ENCODE measurements around the gene YARS1. TPM values are rescaled to one million over a fixed set of nuclear protein-coding genes. Genes with fewer than 3 reads are reported as not detected.

The YARS1 gene
- total RNA-seq, 1 donor from 2014 or later, result 45.4 TPM

DNA sequence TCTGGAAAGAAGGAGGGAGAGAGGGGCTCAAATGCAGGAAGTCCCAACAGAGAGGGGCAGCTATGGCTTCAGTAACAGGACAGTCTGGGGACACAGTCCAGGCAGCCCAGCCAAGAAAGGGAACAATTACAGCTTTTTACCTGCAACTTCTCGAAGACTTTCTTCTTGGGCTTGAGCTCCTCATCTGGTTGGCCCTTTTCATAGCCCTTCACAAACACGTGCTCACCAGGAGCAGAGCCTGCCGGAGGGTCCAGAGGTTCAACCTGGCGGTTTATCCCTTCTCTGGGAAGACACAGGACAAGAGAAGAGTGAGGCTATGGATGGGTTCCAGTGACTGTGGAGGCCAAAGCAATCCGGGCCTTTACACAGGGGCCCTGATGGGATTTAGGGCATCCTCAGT lies 37.9 kb downstream of the YARS1 start:
- DNase-seq, result no peak

DNA sequence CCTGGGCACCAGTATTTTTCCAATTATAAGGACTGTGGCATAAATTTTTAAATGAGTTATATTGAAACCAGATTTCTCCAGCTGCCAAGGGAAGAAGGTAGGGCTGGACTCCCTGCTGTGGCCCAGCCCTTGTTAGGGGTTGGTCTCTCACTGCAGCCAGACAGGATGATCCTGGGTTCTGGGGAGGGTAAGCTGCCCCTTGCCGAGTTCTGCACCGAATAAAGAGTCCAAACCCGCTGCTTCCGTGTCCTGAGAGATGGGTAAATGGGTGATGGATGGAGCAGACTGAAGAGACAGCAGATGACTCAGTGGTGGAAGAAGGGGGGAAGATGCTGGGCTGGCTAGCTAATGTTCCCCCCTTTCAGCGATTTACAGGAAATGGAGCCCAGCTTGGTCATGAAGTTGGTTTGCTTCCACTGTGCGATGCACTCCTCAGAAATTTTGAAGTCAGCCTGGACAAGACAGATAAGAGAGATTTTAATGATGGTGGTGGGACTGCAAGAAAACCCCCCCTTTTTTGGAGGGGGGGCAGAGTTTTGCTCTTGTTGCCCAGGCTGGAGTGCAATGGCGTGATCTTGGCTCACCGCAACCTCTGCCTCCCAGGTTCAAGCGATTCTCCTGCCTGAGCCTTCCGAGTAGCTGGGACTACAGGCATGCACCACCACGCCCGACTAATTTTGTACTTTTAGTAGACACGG lies 41.4 kb downstream of the YARS1 start:
- no peak for DNase-seq

DNA sequence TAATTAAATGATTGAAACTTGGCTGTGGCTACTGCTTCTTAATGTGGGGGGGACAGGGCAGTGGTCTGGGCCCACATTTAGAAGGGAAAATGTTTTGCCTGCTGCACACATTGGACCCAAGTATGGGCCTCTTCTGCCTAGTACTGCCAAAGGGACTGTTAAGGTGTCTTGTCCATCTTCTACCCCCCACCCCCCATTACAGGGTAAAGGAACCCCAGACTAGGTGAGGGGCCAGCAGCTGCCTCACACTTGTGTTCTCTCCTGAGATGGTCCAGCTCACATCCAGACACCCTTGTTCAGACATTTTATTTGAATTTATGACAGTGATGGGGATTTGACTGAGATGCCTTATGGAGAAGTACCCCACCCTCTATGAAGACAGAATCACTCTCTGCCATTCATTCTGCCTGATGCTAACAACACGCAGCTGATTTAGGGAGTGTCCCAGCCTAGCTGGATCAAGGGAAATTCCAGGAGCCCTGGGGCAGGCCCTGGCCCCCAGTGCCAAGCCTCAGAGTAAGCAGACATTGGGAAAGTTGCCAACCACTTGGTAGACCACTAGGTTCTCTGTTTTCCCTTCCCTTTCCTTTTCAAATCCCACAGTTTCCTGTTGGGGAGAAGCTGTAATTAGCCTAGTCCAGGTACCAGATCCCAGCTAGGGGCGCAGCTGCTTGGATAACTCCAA lies 42.1 kb downstream of the YARS1 start:
- peak; percentile 43 for DNase-seq

DNA sequence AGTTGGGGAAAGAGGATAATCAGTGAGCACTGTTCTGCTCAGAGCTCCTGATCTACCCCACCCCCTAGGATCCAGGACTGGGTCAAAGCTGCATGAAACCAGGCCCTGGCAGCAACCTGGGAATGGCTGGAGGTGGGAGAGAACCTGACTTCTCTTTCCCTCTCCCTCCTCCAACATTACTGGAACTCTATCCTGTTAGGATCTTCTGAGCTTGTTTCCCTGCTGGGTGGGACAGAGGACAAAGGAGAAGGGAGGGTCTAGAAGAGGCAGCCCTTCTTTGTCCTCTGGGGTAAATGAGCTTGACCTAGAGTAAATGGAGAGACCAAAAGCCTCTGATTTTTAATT lies 42.7 kb downstream of the YARS1 start:
- DNase-seq, result no peak

DNA sequence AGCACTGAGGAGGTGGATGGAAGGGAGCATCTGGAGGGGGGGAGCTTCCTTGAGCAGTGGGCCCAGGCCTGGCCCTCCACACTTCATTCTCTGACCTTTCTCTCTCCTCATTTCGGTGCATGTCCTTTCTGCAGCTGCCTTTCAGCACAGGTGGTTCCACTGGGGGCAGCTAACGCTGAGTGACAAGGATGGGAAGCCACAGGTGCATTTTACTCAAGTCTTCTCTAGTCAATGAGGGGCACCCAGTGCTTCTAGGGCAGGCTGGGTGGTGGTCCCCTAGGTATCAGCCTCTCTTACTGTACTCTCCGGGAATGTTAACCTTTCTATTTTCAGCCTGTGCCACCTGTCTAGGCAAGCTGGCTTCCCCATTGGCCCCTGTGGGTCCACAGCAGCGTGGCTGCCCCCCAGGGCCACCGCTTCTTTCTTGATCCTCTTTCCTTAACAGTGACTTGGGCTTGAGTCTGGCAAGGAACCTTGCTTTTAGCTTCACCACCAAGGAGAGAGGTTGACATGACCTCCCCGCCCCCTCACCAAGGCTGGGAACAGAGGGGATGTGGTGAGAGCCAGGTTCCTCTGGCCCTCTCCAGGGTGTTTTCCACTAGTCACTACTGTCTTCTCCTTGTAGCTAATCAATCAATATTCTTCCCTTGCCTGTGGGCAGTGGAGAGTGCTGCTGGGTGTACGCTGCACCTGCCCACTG lies 43.2 kb downstream of the YARS1 start:
- DNase-seq, result no peak

DNA sequence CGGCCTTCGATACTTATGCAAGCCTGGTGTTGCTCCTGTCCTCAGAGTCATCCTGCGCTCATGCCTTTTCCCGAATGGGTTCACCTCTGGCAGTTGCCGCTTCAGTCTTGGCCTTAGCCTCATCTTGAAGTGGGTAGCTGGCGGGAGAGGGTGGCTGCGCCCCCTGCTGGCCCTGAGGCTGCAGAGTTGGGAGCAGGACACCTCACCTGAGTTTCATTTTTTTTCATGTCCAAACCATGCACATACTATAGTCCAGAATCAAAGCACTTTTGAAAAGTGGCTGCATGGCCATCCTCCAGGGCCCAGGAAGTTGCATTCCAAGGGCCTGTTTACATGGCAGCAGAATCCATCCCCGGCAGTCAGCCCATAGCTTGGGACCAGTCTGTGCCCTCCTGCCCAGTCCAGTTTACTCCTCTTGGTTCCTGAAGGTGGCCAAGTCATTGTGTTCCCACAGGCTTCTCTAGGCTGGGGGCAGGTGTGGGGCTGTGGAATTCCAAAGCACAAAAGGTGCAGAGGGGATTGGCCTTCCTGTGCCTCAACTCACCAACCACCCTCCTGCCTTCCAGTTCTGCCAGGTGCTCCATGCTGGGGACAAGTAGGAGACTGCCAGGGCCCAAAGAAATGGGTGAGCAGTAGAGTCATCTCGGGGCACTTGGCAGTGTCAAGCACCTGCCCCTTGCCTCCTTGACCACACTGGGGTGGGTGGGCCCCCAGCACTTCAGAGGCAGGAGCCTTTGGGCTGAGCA lies 44.0 kb downstream of the YARS1 start:
- DNase-seq, result peak; percentile 38

DNA sequence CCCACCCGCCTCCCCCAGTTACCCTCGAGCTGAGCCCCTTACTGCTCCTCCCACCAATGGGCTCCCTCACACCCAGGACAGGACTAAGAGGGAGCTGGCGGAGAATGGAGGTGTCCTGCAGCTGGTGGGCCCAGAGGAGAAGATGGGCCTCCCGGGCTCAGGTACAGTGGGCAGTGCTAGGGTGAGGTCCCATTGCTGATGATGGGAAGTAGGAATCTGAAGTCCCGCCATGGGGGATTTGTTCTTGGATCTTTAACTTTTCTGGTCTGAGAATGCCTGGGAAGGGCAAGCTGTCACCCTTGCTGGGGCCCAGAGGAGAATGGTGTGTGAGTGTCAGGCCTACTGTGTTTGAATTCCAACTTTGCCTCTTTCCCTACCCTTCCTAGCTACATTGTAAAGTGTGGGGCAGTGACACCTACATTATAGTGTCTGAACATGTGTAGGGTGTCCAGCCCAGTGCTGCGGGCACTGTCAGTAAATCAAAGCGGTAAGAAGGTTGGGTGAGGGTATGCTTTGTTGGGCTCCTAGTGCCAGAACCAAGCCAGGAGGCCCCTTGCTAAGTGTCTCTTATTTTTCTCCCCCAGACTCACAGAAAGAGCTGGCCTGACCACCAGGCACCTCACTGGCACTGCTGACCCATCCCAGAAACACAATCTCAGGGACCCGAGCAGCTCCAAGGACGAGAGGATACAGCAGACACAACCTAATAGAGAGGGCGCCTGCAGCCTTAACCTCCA lies 44.7 kb downstream of the YARS1 start:
- DNase-seq, result no peak

DNA sequence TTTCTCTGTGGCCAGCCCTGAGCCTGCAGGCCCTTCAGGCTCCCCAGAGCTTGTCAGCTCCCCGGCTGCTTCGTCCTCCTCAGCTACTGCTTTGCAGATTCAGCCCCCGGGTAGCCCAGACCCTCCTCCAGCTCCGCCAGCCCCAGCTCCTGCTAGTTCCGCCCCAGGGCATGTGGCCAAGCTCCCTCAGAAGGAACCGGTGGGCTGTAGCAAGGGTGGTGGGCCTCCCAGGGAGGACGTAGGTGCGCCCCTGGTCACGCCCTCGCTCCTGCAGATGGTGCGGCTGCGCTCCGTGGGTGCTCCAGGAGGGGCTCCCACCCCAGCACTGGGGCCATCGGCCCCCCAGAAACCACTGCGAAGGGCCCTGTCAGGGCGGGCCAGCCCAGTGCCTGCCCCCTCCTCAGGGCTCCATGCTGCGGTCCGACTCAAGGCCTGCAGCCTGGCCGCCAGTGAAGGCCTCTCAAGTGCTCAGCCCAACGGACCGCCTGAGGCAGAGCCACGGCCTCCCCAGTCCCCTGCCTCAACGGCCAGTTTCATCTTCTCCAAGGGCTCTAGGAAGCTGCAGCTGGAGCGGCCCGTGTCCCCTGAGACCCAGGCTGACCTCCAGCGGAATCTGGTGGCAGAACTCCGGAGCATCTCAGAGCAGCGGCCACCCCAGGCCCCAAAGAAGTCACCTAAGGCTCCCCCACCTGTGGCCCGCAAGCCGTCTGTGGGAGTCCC lies 45.4 kb downstream of the YARS1 start:
- DNase-seq, result no peak

DNA sequence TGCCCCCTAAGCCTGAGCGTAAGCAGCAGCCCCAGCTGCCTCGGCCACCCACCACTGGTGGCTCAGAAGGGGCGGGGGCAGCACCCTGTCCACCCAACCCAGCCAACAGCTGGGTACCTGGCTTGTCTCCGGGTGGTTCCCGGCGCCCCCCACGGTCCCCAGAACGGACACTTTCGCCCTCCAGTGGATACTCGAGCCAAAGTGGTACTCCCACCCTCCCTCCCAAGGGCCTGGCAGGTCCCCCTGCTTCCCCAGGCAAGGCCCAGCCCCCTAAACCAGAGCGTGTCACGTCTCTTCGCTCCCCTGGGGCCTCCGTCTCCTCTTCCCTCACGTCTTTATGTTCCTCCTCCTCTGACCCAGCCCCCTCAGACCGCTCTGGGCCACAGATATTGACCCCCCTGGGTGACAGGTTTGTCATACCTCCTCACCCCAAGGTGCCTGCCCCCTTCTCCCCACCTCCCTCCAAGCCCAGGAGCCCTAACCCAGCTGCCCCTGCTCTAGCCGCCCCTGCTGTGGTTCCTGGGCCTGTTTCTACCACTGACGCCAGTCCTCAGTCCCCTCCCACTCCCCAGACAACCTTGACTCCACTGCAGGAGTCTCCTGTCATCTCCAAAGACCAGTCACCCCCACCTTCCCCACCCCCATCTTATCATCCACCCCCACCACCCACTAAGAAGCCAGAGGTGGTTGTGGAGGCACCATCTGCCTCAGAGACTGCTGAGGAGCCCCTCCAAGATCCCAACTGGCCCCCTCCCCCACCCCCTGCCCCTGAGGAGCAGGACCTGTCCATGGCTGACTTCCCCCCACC lies 46.2 kb downstream of the YARS1 start:
- no peak for DNase-seq

DNA sequence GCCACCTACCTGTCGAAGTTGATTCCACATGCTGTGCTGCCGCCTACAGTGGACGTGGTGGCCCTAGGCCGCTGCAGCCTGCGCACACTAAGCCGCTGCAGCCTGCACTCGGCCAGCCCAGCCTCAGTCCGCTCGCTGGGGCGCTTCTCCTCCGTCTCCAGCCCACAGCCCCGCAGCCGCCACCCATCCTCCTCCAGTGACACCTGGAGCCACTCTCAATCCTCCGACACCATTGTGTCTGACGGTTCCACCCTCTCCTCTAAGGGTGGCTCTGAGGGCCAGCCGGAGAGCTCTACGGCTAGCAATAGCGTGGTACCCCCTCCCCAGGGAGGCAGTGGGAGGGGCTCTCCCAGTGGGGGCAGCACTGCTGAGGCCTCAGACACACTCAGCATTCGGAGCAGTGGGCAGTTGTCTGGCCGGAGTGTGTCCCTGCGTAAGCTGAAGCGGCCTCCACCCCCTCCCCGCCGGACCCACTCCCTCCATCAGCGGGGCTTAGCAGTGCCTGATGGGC lies 46.9 kb downstream of the YARS1 start:
- DNase-seq, result no peak

DNA sequence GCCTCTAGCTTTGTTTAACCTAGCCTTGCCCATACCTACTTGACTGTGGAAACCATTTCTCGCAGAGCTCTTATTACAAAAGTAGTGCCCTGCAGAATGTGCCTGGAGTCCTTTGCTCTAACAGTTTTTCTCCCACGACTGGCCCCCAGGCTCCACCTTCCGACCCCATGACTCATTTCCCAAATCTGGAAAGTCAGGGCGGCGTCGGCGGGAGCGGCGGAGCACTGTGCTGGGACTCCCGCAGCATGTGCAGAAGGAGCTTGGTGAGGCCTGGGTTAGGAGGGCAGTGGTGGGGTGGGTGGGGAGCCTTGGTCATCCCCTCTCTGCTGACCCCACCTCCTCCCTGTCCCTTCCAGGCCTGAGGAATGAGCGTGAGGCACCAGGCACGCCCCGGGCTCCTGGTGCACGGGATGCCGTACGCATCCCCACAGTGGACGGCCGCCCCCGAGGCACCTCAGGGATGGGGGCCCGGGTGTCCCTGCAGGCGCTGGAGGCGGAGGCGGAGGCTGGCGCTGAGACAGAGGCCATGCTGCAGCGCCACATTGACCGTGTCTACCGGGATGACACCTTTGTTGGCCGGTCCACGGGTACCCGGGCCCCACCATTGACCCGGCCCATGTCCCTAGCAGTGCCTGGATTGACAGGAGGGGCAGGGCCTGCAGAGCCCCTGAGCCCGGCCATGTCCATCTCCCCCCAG lies 47.5 kb downstream of the YARS1 start:
- DNase-seq, result no peak

DNA sequence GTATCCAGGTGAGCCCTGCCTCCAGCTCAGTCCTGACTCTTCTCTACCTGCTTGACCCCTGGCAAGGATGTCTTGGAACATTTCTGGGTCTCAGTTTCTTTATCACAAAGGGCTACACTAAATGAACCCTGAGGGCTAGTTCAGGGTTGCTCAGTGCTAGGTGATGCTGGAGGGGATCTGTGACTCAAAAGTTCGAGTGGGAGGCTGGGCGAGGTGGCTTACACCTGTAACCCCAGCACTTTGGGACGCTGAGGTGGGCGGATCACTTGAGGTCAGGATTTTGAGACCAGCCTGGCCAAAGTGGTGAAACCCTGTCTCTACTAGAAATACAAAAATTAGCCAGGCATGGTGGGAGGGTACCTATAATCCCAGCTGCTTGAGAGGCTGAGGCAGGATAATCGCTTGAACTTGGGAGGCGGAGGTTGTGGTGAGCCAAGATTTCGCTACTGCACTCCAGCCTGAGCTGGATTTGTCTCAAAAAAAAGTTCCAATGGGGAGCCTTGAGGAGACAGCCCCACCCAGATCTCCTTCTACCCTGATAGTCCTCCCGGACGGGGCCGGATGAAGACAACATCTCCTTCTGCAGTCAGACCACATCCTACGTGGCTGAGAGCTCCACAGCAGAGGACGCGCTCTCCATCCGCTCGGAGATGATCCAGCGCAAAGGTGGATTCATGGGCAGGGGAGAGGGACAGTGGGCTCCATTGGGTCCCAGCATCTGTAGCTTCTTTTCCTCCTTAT lies 48.9 kb downstream of the YARS1 start:
- DNase-seq, result no peak

DNA sequence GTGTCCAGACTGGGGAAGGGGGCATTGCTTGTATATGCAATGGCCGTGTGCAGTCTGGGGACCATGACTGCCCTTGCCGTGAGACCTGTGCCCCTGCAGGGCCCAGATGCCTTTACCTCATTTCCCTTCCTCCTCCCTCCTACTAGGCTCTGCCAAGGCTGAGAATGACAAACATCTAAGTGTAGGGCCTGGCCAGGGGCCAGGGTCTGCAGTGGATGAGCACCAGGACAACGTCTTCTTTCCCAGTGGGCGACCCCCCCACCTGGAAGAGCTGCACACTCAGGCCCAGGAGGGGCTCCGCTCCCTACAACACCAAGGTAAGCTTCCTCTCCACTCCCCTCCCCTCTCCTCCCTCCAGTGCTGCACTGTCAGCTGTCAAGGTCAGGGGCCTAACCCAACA lies 49.5 kb downstream of the YARS1 start:
- no peak for DNase-seq

DNA sequence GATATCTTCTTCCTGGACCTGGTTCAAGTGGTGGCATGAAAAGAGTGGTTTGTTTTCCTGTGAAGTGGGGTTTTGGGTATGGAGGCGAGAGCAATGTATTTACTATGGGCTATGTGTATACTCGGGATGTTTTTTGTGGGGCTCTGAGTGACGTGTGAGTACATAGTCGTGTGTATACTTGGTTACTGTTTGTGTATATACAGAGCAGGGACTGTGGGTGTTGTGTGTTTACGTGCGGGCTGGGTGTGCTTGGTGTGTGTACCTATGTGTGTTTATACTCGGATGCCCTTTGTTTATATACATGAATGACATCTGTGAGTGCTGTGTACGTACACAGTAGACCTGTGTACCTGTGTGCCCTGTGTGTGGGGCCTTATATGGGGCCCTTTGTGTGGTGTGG lies 50.0 kb downstream of the YARS1 start:
- DNase-seq, result no peak

DNA sequence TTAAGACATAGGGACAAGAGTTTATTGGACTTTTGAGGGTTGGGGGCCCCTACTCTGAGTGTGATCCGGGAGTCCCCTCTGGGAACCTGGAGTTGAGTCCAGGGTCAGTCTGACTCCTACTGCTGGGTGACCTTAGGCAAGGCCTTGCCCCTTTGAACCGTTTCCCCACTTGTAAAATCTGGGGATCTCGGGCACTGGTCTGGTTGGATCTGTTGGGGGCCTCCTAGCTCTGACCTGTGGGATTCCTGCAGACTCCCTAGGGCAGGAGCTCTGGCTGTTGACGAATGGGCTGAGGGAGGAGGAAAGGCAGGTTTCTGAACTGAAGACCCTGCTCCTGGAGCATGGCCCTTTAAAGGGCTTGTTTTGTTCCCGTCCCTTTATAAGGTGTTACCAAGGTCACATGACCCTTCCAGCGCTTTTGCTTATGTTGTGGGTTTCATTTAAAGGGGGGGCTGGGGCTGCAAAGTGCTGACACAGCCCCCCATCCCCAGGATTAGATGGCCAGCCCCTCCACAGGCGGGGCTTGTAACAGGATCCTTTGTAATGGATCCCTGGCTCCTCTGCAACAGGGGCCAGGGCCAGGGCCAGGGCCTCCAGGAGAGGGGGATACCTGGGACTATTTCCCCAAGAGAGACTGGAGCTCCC lies 50.7 kb downstream of the YARS1 start:
- no peak for DNase-seq

DNA sequence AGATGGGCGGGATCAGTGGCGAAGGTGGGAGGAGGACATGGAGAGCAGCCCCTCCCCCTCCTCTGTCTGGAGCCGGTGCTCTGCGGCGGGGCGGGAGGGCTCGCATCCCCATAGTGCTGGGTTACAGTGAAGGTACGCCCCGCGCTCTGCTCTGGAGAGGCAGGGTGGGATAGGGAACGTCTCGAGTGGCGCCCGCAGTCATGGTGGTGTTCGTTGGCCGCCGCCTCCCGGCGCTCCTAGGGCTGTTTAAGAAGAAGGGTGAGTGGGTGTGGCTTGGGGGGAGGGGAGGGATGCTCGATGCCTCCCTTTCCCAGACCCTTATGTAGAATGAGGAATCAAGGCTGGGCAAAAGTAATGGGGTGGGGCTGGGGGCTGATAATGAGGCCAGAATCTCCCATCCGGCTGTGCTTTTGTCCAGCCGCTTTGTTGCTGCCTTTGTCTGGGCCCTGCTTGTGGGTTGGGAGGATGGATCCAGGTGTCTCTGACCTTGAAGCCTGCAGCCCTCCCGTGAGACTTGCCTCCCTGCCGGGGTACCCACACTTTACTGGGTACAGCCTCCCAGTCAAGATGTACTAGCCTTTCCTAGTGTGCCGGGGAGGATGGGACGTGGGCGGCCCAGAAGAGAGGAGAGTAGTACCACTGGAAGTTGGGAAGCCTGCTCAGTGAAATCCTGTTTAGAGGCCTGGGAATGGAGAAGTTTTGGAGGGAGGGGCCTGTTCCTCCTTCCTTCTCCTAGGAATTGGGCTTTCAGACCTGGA lies 51.4 kb downstream of the YARS1 start:
- DNase-seq, result no peak

DNA sequence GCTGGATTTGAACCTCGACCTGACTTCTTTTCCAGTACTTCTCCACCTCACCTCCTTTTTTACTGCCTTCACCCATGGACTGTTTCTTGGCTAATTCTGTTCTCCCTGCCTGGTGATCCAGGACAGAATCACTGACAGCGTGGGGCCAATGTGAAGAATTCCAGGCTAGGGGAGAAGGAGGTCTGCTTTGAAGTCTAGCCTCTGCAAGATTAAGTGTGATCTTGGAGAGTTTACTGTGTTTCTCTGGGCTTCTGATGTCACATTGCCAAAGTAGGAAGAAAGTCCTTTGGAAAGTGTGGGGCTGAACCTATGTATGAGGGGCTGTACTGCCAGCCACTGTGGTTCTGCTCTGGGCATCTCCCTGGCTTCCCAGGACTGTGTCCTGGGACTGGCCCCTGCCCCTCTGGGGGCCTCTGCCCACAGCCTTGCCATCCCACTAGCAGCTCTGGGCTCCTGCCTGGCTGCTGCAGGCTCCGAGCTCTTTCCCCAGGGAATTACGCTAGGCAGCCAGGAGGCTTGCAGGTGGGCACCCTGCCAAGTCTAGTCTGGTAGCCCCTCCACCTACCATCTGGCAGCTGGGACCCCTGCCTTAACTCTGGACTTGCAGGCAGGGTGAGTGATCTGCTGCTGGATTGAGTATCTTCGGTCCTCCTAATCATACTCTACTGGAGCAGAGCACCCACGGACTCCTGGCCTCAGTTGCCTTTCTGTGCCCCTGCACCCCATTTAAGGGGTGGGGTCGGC lies 52.2 kb downstream of the YARS1 start:
- DNase-seq, result no peak

All from skin of body (tissue), 2 donors.